Measurements from ENCODE around the gene DYSF. TPM values are rescaled to one million over a fixed set of nuclear protein-coding genes. Genes with fewer than 3 reads are reported as not detected.

Gene DYSF
- total and polyA plus RNA-seq, 2 donors, result 5.8 to 9.2 TPM

DNA sequence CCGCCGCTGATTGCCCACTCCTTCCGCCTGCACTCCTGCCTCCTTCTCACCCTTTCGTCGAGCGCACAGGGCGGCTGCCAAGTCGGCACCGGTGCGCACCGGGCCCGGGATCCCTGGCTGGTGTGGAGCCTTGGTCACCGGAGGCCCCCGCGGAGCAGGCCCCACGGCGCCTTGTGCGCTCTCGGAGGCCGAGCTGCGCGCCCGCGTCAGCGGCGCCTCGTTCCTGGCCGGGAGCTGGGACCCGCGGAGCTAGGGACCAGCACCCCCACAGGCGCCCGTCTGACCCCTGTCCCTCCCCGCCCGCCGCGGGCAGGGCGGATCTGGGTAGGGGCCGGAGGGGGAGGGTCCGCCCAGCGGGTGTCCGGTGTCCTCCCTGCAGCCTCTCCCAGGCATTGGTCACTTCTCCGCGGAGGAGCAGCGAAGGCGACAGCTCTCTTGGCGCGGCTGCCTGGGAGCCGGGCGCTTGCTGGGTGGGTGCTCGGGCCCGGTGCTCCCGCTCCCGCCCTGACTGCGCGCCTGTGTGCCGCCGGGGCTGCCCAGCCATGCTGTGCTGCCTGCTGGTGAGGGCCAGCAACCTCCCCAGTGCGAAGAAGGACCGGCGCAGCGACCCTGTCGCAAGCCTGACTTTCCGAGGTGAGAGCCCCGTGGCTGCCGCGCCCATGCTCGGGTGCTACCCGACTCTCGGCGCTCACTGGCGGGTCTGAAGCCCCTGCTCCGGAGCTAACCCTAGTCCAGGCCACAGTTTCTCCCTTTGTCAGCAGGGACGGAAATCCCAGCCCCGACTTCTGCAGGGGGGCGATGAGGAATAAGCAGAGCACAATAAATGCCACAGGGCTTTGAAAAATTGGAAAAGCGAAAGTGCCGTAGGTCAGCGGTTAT, 13.2 kb downstream of the DYSF start:
- H3K27me3 ChIP-seq (ENCODE audit: control insufficient read depth in 2 of 2, insufficient read depth in 1 of 2, low read length in 1 of 2), result peaks cover 36 to 72% of the 10 kb centered on the region in 2 donors
- peaks cover 0 to 5% of the 10 kb centered on the region in 2 donors for H3K4me1 ChIP-seq (ENCODE audit: control insufficient read depth in 2 of 2, insufficient read depth in 2 of 2, low read length in 2 of 2)
- peak in 1 of 9 donors; percentile 12 for DNase-seq (ENCODE audit: low read depth in 6 of 9, low spot score in 9 of 9)
- peaks cover 7 to 28% of the 10 kb centered on the region in 2 donors for H3K9me3 ChIP-seq (ENCODE audit: control insufficient read depth in 2 of 2, insufficient read depth in 1 of 2, low read length in 1 of 2)
- H3K27ac ChIP-seq (ENCODE audit: low read depth in 1 of 2, low read length in 1 of 2), result no peak overlapping the region
- no peaks in the 10 kb centered on the region for H3K36me3 ChIP-seq (ENCODE audit: control insufficient read depth in 2 of 2, insufficient read depth in 2 of 2, low read length in 1 of 2)
- 1% methylated on average over 78 of the region's 78 CpGs for WGBS
- peak overlapping the region; percentile 36 to 56 for H3K4me3 ChIP-seq (ENCODE audit: low read length in 2 of 2)

- H3K9me3 ChIP-seq (ENCODE audit: control insufficient read depth in 2 of 2, insufficient read depth in 1 of 2, low read length in 1 of 2), result peaks cover 7 to 24% of the 10 kb centered on the region in 2 donors
- peaks cover 0 to 5% of the 10 kb centered on the region in 2 donors for H3K4me1 ChIP-seq (ENCODE audit: control insufficient read depth in 2 of 2, insufficient read depth in 2 of 2, low read length in 2 of 2)
- no peaks in the 10 kb centered on the region for H3K36me3 ChIP-seq (ENCODE audit: control insufficient read depth in 2 of 2, insufficient read depth in 2 of 2, low read length in 1 of 2)
- H3K27me3 ChIP-seq (ENCODE audit: control insufficient read depth in 2 of 2, insufficient read depth in 1 of 2, low read length in 1 of 2), result peaks cover 36 to 72% of the 10 kb centered on the region in 2 donors
- 4% methylated on average over 7 of the region's 7 CpGs for WGBS
- H3K4me3 ChIP-seq (ENCODE audit: low read length in 2 of 2), result peak overlapping the region; percentile 36 to 56
- H3K27ac ChIP-seq (ENCODE audit: low read depth in 1 of 2, low read length in 1 of 2), result no peak overlapping the region
- DNase-seq (ENCODE audit: low read depth in 6 of 9, low spot score in 9 of 9), result no peak
These were observed 13.9 kb downstream of the DYSF start for GRCh38 chr2:71467180-71467815.

DNA sequence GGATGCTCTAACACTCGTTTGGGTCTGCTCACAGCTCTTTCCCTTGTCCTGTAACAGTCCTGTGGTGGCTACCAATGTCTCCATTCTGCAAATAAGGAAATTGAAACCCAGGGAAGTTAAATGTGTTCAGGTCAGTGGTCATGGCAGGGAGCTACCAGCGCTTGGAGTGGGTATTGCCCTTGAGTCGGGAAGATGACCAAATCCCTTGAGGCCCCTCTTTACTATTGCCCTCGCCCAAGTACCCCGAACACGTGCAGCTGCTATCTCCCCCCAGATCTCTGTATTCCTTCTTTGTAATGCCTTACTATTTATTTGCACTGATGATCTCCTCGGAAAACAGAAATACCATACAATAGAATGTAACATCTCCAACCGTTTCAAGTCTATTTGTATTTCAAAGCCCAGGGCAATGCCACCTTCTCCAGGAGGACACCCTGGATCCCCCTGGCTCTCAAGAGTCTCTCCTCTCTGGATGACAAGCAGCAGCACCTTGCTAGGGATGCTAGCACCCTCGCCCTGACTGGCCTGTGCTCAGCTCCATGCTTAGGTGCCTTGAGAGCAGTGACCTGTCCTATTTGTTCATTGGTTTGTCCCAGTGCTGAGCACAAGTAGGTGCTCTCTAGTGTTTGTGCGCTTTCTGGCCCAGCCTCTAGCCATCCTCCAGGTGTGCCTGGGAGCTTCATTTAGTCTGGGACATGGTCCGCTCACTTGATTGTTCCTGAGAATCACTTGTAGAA, 15.1 kb downstream of the DYSF start:
- Histone ChIP-seq H3K27me3 (ENCODE audit: control insufficient read depth in 2 of 2, insufficient read depth in 1 of 2, low read length in 1 of 2) (peaks cover 36 to 64% of the 10 kb centered on the region in 2 donors), H3K4me3 (ENCODE audit: low read length in 2 of 2) (no peak overlapping the region), H3K27ac (ENCODE audit: low read depth in 1 of 2, low read length in 1 of 2) (no peak overlapping the region), H3K9me3 (ENCODE audit: control insufficient read depth in 2 of 2, insufficient read depth in 1 of 2, low read length in 1 of 2) (peaks cover 0 to 12% of the 10 kb centered on the region in 2 donors), H3K4me1 (ENCODE audit: control insufficient read depth in 2 of 2, insufficient read depth in 2 of 2, low read length in 2 of 2) (peaks cover 0 to 5% of the 10 kb centered on the region in 2 donors), H3K36me3 (ENCODE audit: control insufficient read depth in 2 of 2, insufficient read depth in 2 of 2, low read length in 1 of 2) (no peaks in the 10 kb centered on the region)
- no peak for DNase-seq (ENCODE audit: low read depth in 6 of 9, low spot score in 9 of 9)
- WGBS, result 84% methylated on average over 11 of the region's 11 CpGs

GRCh38 chr2:71469403-71470398, 16.3 kb downstream of the DYSF start:
- H3K36me3 ChIP-seq (ENCODE audit: control insufficient read depth in 2 of 2, insufficient read depth in 2 of 2, low read length in 1 of 2), result no peaks in the 10 kb centered on the region
- H3K4me3 ChIP-seq (ENCODE audit: low read length in 2 of 2), result no peak overlapping the region
- H3K27me3 ChIP-seq (ENCODE audit: control insufficient read depth in 2 of 2, insufficient read depth in 1 of 2, low read length in 1 of 2), result peaks cover 34 to 53% of the 10 kb centered on the region in 2 donors
- 89% methylated on average over 8 of the region's 8 CpGs for WGBS
- H3K4me1 ChIP-seq (ENCODE audit: control insufficient read depth in 2 of 2, insufficient read depth in 2 of 2, low read length in 2 of 2), result peaks cover 0 to 5% of the 10 kb centered on the region in 2 donors
- no peak overlapping the region for H3K27ac ChIP-seq (ENCODE audit: low read depth in 1 of 2, low read length in 1 of 2)
- DNase-seq (ENCODE audit: low read depth in 6 of 9, low spot score in 9 of 9), result no peak
- peaks cover 0 to 3% of the 10 kb centered on the region in 2 donors for H3K9me3 ChIP-seq (ENCODE audit: control insufficient read depth in 2 of 2, insufficient read depth in 1 of 2, low read length in 1 of 2)

GRCh38 chr2:71471276-71471675, 17.9 kb downstream of the DYSF start:
- peaks cover 0 to 2% of the 10 kb centered on the region in 2 donors for H3K4me1 ChIP-seq (ENCODE audit: control insufficient read depth in 2 of 2, insufficient read depth in 2 of 2, low read length in 2 of 2)
- peaks cover 23 to 37% of the 10 kb centered on the region in 2 donors for H3K27me3 ChIP-seq (ENCODE audit: control insufficient read depth in 2 of 2, insufficient read depth in 1 of 2, low read length in 1 of 2)
- 86% methylated on average over 1 of the region's 1 CpG for WGBS
- DNase-seq (ENCODE audit: low read depth in 6 of 9, low spot score in 9 of 9), result no peak
- H3K36me3 ChIP-seq (ENCODE audit: control insufficient read depth in 2 of 2, insufficient read depth in 2 of 2, low read length in 1 of 2), result no peaks in the 10 kb centered on the region
- H3K9me3 ChIP-seq (ENCODE audit: control insufficient read depth in 2 of 2, insufficient read depth in 1 of 2, low read length in 1 of 2), result peaks cover 0 to 3% of the 10 kb centered on the region in 2 donors
- no peak overlapping the region for H3K4me3 ChIP-seq (ENCODE audit: low read length in 2 of 2)
- H3K27ac ChIP-seq (ENCODE audit: low read depth in 1 of 2, low read length in 1 of 2), result no peak overlapping the region

GRCh38 chr2:71472019-71472418, 18.7 kb downstream of the DYSF start:
- H3K36me3 ChIP-seq (ENCODE audit: control insufficient read depth in 2 of 2, insufficient read depth in 2 of 2, low read length in 1 of 2), result no peaks in the 10 kb centered on the region
- WGBS, result 46% methylated on average over 2 of the region's 2 CpGs

GRCh38 chr2:71473346-71474031, 20.1 kb downstream of the DYSF start:
- Histone ChIP-seq H3K4me3 (ENCODE audit: low read length in 2 of 2) (no peak overlapping the region), H3K27ac (ENCODE audit: low read depth in 1 of 2, low read length in 1 of 2) (no peak overlapping the region), H3K4me1 (ENCODE audit: control insufficient read depth in 2 of 2, insufficient read depth in 2 of 2, low read length in 2 of 2) (peaks cover 0 to 2% of the 10 kb centered on the region in 2 donors), H3K36me3 (ENCODE audit: control insufficient read depth in 2 of 2, insufficient read depth in 2 of 2, low read length in 1 of 2) (no peaks in the 10 kb centered on the region), H3K9me3 (ENCODE audit: control insufficient read depth in 2 of 2, insufficient read depth in 1 of 2, low read length in 1 of 2) (no peaks in the 10 kb centered on the region), H3K27me3 (ENCODE audit: control insufficient read depth in 2 of 2, insufficient read depth in 1 of 2, low read length in 1 of 2) (peaks cover 3 to 15% of the 10 kb centered on the region in 2 donors)
- WGBS, result 97% methylated on average over 9 of the region's 9 CpGs
- no peak for DNase-seq (ENCODE audit: low read depth in 6 of 9, low spot score in 9 of 9)

More at GRCh38 chr2:71472019-71472418, 18.7 kb downstream of the DYSF start:
- Histone ChIP-seq H3K4me1 (ENCODE audit: control insufficient read depth in 2 of 2, insufficient read depth in 2 of 2, low read length in 2 of 2) (peaks cover 0 to 2% of the 10 kb centered on the region in 2 donors), H3K27ac (ENCODE audit: low read depth in 1 of 2, low read length in 1 of 2) (no peak overlapping the region), H3K9me3 (ENCODE audit: control insufficient read depth in 2 of 2, insufficient read depth in 1 of 2, low read length in 1 of 2) (no peaks in the 10 kb centered on the region), H3K27me3 (ENCODE audit: control insufficient read depth in 2 of 2, insufficient read depth in 1 of 2, low read length in 1 of 2) (peaks cover 15 to 30% of the 10 kb centered on the region in 2 donors), H3K4me3 (ENCODE audit: low read length in 2 of 2) (no peak overlapping the region)
- DNase-seq (ENCODE audit: low read depth in 6 of 9, low spot score in 9 of 9), result no peak
